HepG2 (cell line): ENCODE data around the gene TAPBP. TPM values are rescaled to one million over a fixed set of nuclear protein-coding genes. Genes with fewer than 3 reads are reported as not detected.

Experiments
- ATAC-seq: fragments of 200-7000 bp; cut with Tn5 transposase; 3 replicates; pipeline ENCODE4 v1.9.1; 2020; ENCODE audit warnings: mild to moderate bottlenecking, moderate library complexity
- BruUV-seq: library from RNA; stranded (reverse); fragments of 400-500 nt; replicated peaks from 2 replicates; lab custom pipeline; 2021; lab: Mats Ljungman, UMichigan
- CTCF ChIA-PET: fragments of 300-600 bp; formaldehyde crosslinking; extraction: SDS; loops from one replicate; lab custom pipeline; 2021; ENCODE audit warnings: low total read pairs, inconsistent platforms, low intra/inter-chr PET ratio; lab: Yijun Ruan, JAX
- POLR2A ChIA-PET: fragments of 350-600 bp; sonication (Branson Sonifier 250); formaldehyde crosslinking; loops from one replicate; lab custom pipeline; 2020; ENCODE audit warnings: antibody characterized with exemption, inconsistent platforms; lab: Yijun Ruan, JAX
- DNase-seq: peaks from one replicate; pipeline ENCODE4 v3.0.0-alpha.2; 2015; ENCODE audit warnings: low spot score
- FAIRE-seq: peaks from 3 replicates; lab custom pipeline; 2011; peaks lifted over from hg19 to GRCh38; lab: Jason Lieb, UNC
- H2AFZ ChIP-seq: one replicate; pipeline ENCODE4 v1.6.1; 2011; ENCODE audit warnings: low read length, inconsistent platforms
- H3K27ac ChIP-seq: fragments of 300-600 bp; 3 replicates; pipeline ENCODE4 v1.8.0; 2011; ENCODE audit warnings: mixed run types, mild to moderate bottlenecking, mixed read lengths, low read length, inconsistent platforms; ENCODE audit not compliant: insufficient read depth; ENCODE audit errors: extremely low read length
- H3K27me3 ChIP-seq, 2 experiments: fragments of 200-600 bp in 1 of 2; 2 replicates in 1 of 2; 3 replicates in 1 of 2; pipeline versions ENCODE4 v1.6.0 to v1.8.0; 2011; ENCODE audit warnings: low read length in 2 of 2, mild to moderate bottlenecking in 2 of 2, moderate library complexity in 2 of 2, inconsistent platforms in 1 of 2; ENCODE audit not compliant: insufficient read depth in 2 of 2, control insufficient read depth in 1 of 2
- H3K36me3 ChIP-seq, 2 experiments: fragments of 200-600 bp in 1 of 2; replicated peaks in 1 of 2; 2 replicates in 1 of 2; 3 replicates in 1 of 2; pipeline versions ENCODE4 v1.5.1 to v1.8.0; 2011; ENCODE audit warnings: low read length in 2 of 2, inconsistent platforms in 1 of 2; ENCODE audit not compliant: insufficient read depth in 2 of 2, control insufficient read depth in 1 of 2
- H3K4me1 ChIP-seq: 2 replicates; pipeline ENCODE4 v1.5.1; 2012; ENCODE audit warnings: low read length, inconsistent platforms; ENCODE audit not compliant: insufficient read depth
- H3K4me2 ChIP-seq: 2 replicates; pipeline ENCODE4 v1.6.0; 2011; ENCODE audit warnings: low read depth, low read length, inconsistent platforms
- H3K4me3 ChIP-seq, 3 experiments: fragments of 200-600 bp in 1 of 3; sonication (generic), shearing (Covaris generic) in 1 of 3; replicated peaks in 1 of 3; 2 replicates each; pipeline ENCODE4 v1.5.1; 2011 to 2016; ENCODE audit warnings: low read length in 3 of 3, inconsistent platforms in 2 of 3, low read depth in 2 of 3, mild to moderate bottlenecking in 2 of 3, control low read depth in 1 of 3, mixed read lengths in 1 of 3; ENCODE audit not compliant: insufficient read depth in 1 of 3
- H3K79me2 ChIP-seq: one replicate; pipeline ENCODE4 v1.6.1; 2011; ENCODE audit warnings: low read length, inconsistent platforms; ENCODE audit not compliant: insufficient read depth
- H3K9ac ChIP-seq: 2 replicates; pipeline ENCODE4 v1.6.0; 2011; ENCODE audit warnings: mild to moderate bottlenecking, low read depth, low read length, inconsistent platforms; ENCODE audit not compliant: insufficient read depth
- H3K9me3 ChIP-seq: 2 replicates; pipeline ENCODE4 v1.5.1; 2012; ENCODE audit warnings: mild to moderate bottlenecking, low read length
- H4K20me1 ChIP-seq: 2 replicates; pipeline ENCODE4 v1.6.0; 2011; ENCODE audit warnings: inconsistent platforms, mild to moderate bottlenecking, low read length, moderate library complexity; ENCODE audit not compliant: insufficient read depth
- GABPB1 ChIP-seq: IDR thresholded peaks from 2 replicates; pipeline ENCODE4 v1.6.1; 2016; ENCODE audit warnings: mild to moderate bottlenecking, missing genetic modification reagents, moderate library complexity, missing compliant biosample characterization
- GMEB1 ChIP-seq: sonication (generic); formaldehyde crosslinking; IDR thresholded peaks from 2 replicates; pipeline ENCODE4 v1.5.1; 2020; ENCODE audit warnings: missing genetic modification reagents, mild to moderate bottlenecking, borderline replicate concordance
- HINFP ChIP-seq: sonication (generic); formaldehyde crosslinking; IDR thresholded peaks from 2 replicates; pipeline ENCODE4 v1.4.0; 2020; ENCODE audit warnings: low read depth, mild to moderate bottlenecking, missing genetic modification reagents
- MTF2 ChIP-seq: sonication (generic); formaldehyde crosslinking; IDR thresholded peaks from 2 replicates; pipeline ENCODE4 v1.5.0; 2020; ENCODE audit warnings: missing genetic modification reagents, borderline replicate concordance
- PATZ1 ChIP-seq: sonication (generic); formaldehyde crosslinking; IDR thresholded peaks from 2 replicates; pipeline ENCODE4 v1.4.0; 2020; ENCODE audit warnings: missing genetic modification reagents
- POGK ChIP-seq: sonication (generic); formaldehyde crosslinking; conservative IDR thresholded peaks from 2 replicates; pipeline ENCODE4 v1.8.0; 2022; ENCODE audit warnings: mild to moderate bottlenecking, moderate library complexity, missing genetic modification reagents
- POGZ ChIP-seq: sonication (generic); formaldehyde crosslinking; IDR thresholded peaks from 2 replicates; pipeline ENCODE4 v1.4.0; 2020; ENCODE audit warnings: mild to moderate bottlenecking, missing genetic modification reagents
- RBFOX2 ChIP-seq: fragments of 200-400 bp; formaldehyde crosslinking; IDR thresholded peaks from 2 replicates; pipeline ENCODE4 v1.6.1; 2017; ENCODE audit warnings: low read depth, mild to moderate bottlenecking, low read length
- SP1 ChIP-seq, 2 experiments: fragments of 450-650 bp in 1 of 2; sonication (generic) in 1 of 2; formaldehyde crosslinking in 1 of 2; IDR thresholded peaks; 2 replicates each; pipeline versions ENCODE4 v1.4.0 to v1.6.1; 2016 to 2020; ENCODE audit warnings: missing genetic modification reagents in 1 of 2
- ZFAT ChIP-seq: sonication (generic); formaldehyde crosslinking; conservative IDR thresholded peaks from 2 replicates; pipeline ENCODE4 v1.8.1; 2023; ENCODE audit warnings: missing genetic modification reagents, inconsistent platforms
- ZNF17 ChIP-seq: sonication (generic); formaldehyde crosslinking; IDR thresholded peaks from 2 replicates; pipeline ENCODE4 v1.5.0; 2020; ENCODE audit warnings: mild to moderate bottlenecking, missing genetic modification reagents
- ZNF230 ChIP-seq: sonication (generic); formaldehyde crosslinking; IDR thresholded peaks from 2 replicates; pipeline ENCODE4 v1.4.0; 2020; ENCODE audit warnings: mild to moderate bottlenecking, missing genetic modification reagents
- ZNF317 ChIP-seq: sonication (generic); formaldehyde crosslinking; IDR thresholded peaks from 2 replicates; pipeline ENCODE4 v1.5.0; 2020; ENCODE audit warnings: mild to moderate bottlenecking, missing genetic modification reagents
- ZNF629 ChIP-seq: sonication (generic); formaldehyde crosslinking; conservative IDR thresholded peaks from 2 replicates; pipeline ENCODE4 v1.5.0; 2020; ENCODE audit warnings: missing genetic modification reagents
- ZNF782 ChIP-seq: sonication (generic); formaldehyde crosslinking; IDR thresholded peaks from 2 replicates; pipeline ENCODE4 v1.4.0; 2020; ENCODE audit warnings: missing genetic modification reagents, mild to moderate bottlenecking, borderline replicate concordance
- WGBS: methylation state at CpG from one replicate; pipeline ENCODE4 v1.1.6; 2017; ENCODE audit warnings: low lambda C conversion rate; 5-methylcytosine and 5-hydroxymethylcytosine counted together
- in situ Hi-C: cut with HindIII; loops from 2 replicates; pipeline ENCODE4 v1.10.0; 2017; ENCODE audit warnings: low pct_unique_long_range_greater_than_20kb; ENCODE audit not compliant: extremely low pct_ligation_motif_present
- intact Hi-C: fragments of 100-400 bp; cut with micrococcal nuclease; formaldehyde crosslinking; loops from one replicate; pipeline ENCODE4 v1.10.0; 2022; ENCODE audit not compliant: unreplicated experiment
- polyA plus RNA-seq, 8 experiments: library from polyadenylated mRNA; depleted of rRNA in 3 of 8; stranded (reverse) in 7 of 8; unstranded in 1 of 8; fragments of >200 nt; fragmentation: Illumina TruSeq in 4 of 8; extraction: Trizol in 4 of 8; gene quantifications; 2 replicates each; pipeline versions ENCODE4 v1.2.1 to v1.2.3, GENCODE V29; 2011 to 2016; ENCODE audit warnings: low read depth in 4 of 8, missing spikeins in 1 of 8, mixed read lengths in 1 of 8; ENCODE audit not compliant: insufficient read depth in 1 of 8
- total RNA-seq, 5 experiments: library from RNA; depleted of rRNA; stranded (reverse); fragments of >200 nt; fragmentation: Illumina TruSeq; extraction: Trizol; gene quantifications; 2 replicates each; pipeline ENCODE4 v1.2.3, GENCODE V29; 2016; ENCODE audit warnings: low read depth in 1 of 5

TAPBP gene
- total and polyA plus RNA-seq, 2 of the 13 experiments (the other 11 are each of a cell fraction or from before 2014, with no cell fraction given) = 27.4 to 32.3 TPM

DNA sequence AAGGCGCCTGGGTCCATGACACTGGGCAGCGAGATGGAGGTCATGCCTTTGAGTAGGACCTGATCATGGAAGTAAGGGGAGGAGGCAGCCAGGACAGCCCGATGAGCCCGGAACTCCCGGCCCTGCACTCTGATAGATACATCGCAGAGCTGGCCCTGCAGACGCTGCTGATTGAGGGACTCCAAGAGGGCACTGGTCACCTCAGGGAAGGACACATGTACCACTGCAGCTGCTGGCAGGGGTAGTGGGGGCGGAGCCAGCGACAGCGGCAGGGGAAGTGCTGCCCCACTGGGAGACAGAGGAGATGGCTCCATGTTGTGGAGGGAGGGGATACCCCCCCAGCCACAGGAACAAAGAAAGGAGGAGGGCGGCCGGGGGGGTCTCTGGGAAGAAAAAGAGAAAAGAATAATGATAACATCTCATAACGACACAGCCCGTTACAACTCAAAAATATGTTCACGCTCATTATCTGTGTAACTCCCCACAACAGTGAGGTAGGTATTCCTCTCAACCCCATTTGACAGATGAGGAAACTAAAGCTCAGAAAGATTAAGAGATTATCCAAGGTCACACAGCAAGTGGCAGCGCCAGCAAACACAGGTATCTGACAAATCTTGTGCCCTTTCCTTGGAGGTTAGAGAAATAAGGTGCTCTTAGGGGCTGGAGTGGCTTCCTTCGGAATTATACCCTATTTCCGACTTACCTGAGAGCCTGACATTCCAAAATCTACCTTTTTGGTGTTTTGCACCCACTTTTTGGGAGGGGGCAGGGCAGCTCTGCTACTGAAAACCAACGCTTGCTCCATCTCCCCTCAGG, 2.9 kb upstream of the TAPBP start:
- Histone ChIP-seq H3K36me3 (peaks cover 5 to 31% of the 10 kb centered on the region in 2 experiments), H3K27me3 (no peaks in the 10 kb centered on the region; a peak in 1 of 5 replicates), H2AFZ (no peak overlapping the region), H4K20me1 (peaks cover 3% of the 10 kb centered on the region; the same call in 1 of the 2 replicates), H3K9ac (peak overlapping the region; percentile 34; the same call in 1 of the 2 replicates), H3K4me1 (peaks cover 57% of the 10 kb centered on the region), H3K4me3 (peak overlapping the region in 2 of 3 experiments; percentile 71 to 79; a peak in 5 of 6 replicates), H3K9me3 (no peaks in the 10 kb centered on the region), H3K27ac (peak overlapping the region; percentile 41), H3K79me2 (peaks cover 31% of the 10 kb centered on the region), H3K4me2 (peak overlapping the region; percentile 72)
- WGBS = 92% methylated on average over 19 of the region's 19 CpGs
- BruUV-seq = TSS peak; percentile 34
- no peak for DNase-seq
- in situ Hi-C loops (no loop called here), intact Hi-C loops (no loop called here)
- ChIA-PET POLR2A (interaction anchor here (1.0 to 3.9 kb wide), 16 partner anchors 12 to 1121 kb away, joined by 3 to 57 read pairs (median 8); partner anchors contain the start of genes B3GALT4, CUTA, PFDN6 and RGL2), CTCF (no interaction called here)
- no peak for FAIRE-seq
- ATAC-seq = no peak
- TF ChIP-seq ZFAT (CRISPR knock-in tag) (no peak), MTF2 (CRISPR knock-in tag) (0 out of 2 replicates have a peak, but pooled peaks have one; percentile 2), ZNF317 (CRISPR knock-in tag) (0 out of 2 replicates have a peak, but pooled peaks have one; percentile 25), HINFP (CRISPR knock-in tag) (no peak), GABPB1 (CRISPR knock-in tag) (peak; percentile 0; the same call in 1 of the 2 replicates), POGZ (CRISPR knock-in tag) (peak; percentile 8; the same call in 1 of the 2 replicates), ZNF782 (CRISPR knock-in tag) (no peak), ZNF230 (CRISPR knock-in tag) (0 out of 2 replicates have a peak, but pooled peaks have one; percentile 14), PATZ1 (CRISPR knock-in tag) (peak; percentile 47; the same call in 1 of the 2 replicates), POGK (CRISPR knock-in tag) (no peak), SP1 (IDR thresholded peaks at IDR 0.05) (no peak), SP1 (CRISPR knock-in tag; IDR thresholded peaks at IDR 0.05) (peak; percentile 72), ZNF629 (peak; percentile 71), ZNF17 (CRISPR knock-in tag) (no peak), GMEB1 (CRISPR knock-in tag) (no peak), RBFOX2 (0 out of 2 replicates have a peak, but pooled peaks have one; percentile 11)
